HG03108 (cell line): ENCODE data around the gene TTYH3.

Experiments
- ATAC-seq: cut with Tn5 transposase; IDR thresholded peaks from one replicate; pipeline ENCODE4 v1.9.1; 2021; ENCODE audit warnings: moderate library complexity; ENCODE audit not compliant: unreplicated experiment

TTYH3 gene

DNA sequence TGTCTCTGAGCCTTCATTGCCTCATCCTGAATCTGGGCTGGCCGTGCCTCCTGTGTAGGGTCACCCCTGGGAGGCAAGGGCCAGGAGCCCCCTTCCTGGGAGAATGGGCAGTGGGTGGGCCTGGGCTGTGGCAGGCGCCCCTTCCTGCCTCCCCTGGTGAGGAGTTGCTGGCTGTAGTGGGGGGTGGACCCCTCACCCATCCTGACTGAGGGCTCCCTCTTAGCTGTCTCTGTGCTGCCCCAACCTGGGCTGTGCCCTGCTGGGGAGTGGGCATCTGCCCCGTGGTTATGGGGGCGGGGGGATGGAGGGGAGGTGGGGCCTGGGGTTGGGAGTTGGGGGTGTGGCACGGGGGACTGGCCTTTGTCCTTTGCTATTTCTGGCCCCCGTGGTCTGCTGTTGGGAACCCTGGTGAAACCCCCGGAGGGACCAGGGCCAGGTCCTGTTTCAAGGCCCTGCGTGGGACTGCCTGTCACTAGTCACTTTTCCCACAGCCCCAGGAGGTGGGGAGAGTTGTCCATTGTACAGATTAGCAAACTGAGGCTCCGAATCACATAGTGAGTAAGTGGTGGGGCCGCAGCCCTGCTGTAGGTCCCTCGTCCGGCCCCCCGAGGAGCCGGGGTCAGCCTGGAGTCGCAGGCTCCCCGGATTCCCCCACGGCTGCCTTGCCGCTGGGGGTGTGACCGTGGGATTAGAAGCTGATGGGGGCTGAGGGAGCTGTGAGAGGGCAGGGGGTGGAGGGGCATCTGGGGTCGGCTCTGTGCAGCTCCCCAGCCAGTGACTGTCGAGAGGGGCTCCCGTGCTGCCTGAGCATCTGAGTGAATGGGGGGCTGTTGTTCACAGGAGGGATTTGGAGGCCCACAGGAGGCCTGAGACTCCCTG, 2.7 kb downstream of the TTYH3 start:
- ATAC-seq, result no peak

DNA sequence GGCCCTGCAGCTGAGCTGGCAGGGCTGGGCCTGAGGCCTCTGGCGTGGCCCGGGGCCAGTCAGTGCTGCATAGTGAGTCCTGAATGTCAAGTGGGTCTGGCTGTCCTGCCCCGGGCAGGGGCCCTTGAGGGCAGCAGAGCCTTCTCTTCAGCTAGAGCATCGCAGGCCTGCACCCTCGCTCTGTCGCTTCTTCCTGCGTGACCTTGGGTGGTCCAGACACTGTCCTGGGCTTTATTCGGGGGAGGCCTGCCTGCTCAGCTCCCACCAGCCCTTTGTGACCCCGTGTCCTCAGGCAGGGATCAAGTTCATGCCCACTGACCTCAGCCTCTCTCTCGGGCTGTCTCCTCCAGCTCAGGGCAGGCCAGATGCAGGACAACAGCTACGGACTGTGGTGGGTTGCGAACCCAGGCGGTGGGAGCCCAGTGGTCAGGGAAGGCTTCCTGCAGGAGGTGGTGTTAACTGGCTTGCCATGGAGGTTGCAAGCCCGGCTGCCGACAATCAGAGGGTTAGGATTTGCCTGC, 3.4 kb downstream of the TTYH3 start:
- ATAC-seq, result no peak

DNA sequence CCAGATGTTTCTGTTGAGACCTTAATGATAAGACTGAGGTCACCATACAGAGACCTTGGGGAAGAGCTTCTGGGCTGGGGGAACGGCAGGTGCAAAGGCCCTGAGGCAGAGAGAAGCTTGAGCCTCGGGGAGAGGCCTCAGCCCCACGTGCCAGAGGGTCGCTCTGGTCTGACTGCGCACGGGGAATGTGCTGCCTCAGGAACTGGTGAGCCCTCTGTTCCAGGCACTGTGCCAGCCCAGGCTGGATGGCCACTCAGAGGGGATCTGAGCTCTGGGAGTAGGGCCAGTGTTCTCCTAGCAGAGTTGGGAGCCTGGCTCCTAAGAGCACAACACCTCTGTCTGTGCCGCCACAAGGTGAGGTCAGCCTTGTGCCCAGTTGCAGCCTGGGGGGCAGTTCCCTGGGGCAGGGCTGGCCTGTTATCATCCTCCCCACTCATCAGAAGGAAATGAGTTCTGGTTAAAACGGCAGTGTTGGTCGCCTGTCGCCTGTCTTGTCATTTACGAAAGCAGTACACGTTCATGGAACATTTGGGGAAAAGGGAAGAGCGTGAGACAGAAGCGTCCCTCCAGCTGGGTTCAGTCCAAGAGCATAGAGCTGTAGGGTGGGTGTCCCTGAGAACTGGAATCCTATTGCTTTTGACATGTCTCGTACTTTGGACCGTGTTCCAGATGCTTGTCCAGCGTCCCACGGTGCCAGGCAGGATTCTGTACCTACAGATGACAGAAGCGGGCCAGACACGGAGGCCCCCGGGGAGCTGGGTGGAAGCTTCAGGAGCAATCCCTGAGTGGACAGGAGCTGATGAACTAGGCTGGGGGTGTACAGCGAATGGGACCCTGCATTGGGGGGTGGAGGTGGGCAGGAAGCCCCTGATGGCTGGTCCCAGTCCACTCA, 4.3 kb downstream of the TTYH3 start:
- ATAC-seq, result no peak

DNA sequence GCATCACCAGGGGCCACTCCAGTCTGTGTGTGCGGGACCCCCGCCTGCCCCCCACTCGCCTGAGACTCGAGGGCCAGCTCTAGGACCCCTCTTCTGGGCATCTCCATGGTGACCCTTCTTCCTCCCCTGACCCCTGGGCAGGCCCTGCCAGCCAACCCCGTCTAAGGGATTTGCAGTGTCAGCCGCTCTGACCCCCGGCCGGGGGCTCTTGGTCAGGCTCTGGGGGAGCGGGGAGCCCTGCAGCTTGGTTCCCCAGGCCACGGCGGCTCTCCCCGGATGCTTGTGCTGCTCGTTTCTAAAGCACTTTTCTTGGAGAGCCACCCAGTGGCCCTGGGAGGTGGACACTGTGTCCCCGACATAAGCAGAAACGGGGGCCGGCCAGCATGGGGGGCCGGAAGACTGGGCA, 5.3 kb downstream of the TTYH3 start:
- ATAC-seq, result no peak

DNA sequence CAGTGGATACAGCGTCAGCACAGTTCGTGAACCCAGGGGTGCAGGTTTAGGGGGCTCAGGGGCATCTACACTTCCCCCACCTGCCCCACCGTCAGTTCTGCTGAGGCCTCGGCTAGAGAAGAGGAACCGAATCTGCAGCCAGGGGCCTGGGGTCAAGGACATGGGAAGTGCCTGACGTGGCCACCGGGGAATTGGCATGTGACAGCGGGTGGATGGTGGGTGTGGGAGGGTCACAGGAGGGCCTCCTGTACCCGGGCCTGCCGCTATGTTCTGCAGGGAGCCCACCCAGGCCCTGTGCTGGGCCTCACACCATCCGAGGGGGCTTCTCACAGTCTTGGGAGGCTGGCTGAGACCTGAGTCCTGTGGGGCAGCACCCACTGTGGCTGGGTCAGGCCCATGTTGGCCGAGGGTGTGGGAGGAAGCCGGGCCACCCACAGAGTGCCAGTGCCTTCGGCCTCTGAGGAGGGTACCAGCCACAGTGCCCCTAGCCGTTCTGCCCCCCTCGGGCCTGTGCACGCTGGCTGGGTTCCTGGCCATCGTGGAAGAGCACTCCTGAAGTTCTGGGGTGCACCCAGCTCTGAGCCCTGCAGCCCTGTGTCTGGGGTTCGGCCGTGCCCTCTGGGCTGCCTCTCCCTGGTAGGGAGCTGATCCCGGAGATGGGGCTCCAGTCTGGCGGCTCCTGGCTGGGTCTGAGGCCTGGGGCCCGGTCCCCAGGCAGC, 5.9 kb downstream of the TTYH3 start:
- peak; percentile 37 for ATAC-seq

DNA sequence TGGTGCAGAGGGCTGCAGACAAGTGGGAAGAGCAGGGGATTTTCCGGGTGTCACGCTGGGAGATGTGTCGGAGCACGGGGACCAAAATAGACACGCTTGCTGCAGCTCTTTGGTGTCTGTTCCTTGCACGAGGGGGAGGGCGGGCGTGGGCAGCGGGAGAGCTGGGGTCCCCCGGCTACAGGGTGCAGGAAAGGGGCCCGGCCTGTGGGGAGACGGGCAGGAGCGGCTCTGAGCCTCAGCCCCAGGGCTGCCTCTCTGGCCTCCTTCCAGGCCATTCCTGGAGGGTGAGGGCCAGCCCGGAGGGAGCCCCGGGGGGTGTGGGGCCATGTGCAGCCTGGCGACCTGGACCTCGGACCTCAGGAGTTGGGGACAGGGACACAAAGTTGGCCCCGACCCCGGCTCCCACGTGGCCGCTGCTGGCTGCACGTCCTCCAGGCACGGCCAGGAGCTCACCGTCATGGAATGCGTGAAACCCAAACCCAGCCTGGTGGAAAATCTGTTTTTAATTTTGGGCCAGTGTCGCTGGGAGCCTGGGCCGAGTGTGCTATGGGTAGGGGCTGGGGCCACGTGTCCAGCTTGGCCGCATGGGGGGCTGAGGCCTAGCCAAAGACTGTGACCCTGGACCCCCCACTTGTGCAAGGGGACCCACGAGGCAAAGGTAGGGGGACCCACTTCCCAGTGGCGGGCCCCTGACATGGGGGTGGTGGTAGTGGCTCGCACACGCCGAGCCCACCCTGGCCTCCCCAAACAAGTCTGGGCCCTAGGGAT, 6.6 kb downstream of the TTYH3 start:
- ATAC-seq, result no peak

DNA sequence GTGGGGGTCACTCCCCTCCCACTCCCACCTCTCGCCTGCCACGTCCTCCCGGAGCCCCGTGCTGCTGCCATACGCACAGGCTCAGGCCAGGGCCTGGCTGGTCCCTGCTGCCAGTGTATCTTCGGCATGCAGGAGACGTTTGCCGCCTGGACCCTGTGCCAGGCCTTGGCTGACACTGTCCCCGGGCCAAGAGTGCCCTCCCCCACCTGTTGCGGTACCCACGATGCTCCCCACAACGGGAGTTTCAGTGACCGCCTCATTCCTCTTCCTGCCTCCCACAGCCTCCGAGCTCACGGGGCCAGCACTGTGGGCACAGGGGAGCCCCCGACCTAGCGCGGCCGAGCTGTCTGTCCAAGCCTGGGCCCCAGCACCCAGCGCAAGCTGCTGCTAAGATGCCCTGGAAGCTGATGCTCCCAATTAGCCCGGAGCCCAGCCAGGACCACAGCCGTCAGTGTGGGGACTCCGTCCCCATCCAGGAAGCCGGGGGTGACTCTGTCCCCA, 7.4 kb downstream of the TTYH3 start:
- ATAC-seq, result no peak

DNA sequence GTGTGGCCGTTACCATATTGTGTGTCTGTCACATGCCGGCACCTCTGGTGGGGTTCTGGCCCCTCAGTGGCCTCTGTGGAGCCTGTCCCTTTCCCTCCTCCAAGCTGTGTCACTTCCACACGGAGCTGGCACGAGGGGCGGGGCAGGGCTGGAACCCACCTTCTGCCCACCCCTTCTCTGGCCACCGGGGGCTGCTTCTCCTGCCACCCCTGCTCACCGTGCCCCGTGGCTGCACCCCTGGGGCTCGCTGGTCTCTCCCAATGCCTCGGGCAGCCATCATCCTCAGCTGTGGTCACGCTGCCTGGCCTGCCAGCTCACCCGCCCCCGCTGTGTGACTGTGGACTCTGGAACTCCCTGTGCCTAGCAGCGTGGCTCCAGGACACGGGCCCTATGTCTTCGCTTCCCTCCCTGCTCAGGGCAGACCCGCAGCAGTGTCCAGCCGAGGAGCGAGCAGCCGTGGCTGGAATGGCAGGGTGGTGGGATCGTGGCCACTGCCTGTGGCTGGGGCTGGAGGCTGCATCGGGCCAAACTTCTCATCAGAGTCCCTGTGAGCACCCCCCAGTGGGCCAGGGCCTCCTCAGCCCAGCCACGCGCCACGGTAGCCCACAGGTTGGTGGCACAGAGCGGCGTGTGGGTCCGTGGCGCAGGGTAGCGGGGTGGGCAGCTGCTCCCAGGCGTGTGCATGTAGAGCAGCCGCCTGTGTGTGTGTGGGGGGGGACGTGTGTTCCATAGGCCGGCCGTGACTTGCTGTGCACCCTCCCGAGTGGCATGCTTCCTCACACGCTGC, 8.1 kb downstream of the TTYH3 start:
- no peak for ATAC-seq

DNA sequence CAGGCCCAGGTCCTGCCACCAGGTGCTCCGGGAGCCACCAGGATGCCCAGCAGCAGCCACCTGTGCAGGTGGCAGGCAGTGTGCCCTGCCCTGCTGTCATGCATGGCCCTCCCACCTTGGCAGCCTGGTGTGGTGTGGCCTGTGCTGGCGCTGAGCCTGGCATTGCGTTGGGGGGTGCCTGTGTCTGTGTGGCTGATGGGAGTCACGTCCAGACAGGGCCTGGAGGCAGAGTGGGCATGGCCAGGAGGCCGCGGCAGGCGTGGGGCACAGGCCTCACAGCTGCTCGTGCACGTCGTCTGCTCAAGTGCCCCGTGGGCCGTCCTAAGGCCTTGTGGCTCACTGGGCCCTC, 8.7 kb downstream of the TTYH3 start:
- no peak for ATAC-seq

DNA sequence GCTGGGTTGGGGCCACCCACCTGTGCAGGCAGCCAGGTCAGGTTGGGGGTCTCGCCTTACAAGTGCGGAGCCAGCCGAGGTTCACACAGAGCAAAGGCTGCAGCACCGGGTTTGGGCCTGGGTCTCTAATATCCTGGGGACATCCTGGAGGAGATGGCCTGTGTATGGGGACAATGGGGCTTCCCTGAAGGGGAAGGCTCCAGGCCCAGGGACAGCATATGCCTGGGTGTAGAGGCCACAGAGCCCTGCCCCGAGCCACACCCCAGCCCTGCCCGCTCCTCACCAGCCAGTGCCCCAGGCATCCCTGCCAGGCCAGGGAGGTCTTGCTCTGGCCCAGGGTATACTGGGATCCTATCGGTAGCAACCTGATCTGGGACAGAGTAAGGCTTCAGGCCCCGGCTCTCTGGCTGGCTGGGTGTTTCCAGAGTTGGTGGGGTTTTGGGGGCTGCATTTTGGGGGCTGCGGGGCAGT, 9.1 kb downstream of the TTYH3 start:
- no peak for ATAC-seq

DNA sequence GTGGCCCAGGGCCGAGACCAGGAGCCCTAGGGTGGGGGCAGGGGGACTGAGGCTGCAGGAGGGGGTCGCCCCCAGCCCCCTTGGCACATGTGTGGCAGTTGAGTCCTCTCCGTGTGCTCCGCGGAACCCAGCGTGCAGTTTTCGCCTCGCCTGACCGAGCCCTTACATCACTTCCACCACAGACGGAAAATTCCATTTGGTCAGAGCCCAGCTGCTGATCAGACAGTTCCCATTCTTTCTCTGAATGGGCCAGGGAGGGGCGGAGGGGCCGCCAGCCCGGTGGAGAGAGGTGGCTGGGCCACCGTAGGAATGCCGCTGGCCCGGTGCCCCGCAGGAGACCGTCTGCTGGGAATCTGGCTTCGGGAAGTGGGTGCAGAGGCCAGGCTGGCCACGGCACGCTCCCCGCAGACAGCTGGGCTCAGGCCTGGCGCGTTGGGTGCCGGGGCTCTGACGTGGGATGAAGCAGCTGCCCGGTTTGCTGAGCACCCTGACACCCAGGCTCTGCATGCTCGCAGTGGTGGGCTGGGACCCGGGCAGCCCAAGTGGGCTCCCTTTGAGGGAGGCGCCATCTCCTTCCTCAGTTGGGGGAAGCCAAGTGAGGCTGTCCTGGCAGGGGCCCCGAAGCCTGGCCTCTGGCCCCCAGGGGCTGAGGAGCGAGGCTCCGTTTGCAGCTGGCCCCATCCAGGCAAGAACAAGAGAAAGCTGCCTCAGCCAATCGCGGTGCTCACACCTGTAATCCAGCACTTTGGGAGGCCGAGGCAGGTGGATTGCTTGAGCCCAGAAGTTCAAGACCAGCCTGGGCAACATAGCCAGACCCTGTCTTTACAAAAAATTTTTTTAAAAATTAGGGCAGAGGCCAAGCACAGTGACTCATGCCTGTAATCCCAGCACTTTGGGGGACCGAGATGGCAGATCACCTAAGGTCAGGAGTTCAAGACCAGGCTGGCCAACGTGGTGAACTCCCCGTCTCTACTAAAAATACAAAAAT, 9.9 kb downstream of the TTYH3 start:
- no peak for ATAC-seq

DNA sequence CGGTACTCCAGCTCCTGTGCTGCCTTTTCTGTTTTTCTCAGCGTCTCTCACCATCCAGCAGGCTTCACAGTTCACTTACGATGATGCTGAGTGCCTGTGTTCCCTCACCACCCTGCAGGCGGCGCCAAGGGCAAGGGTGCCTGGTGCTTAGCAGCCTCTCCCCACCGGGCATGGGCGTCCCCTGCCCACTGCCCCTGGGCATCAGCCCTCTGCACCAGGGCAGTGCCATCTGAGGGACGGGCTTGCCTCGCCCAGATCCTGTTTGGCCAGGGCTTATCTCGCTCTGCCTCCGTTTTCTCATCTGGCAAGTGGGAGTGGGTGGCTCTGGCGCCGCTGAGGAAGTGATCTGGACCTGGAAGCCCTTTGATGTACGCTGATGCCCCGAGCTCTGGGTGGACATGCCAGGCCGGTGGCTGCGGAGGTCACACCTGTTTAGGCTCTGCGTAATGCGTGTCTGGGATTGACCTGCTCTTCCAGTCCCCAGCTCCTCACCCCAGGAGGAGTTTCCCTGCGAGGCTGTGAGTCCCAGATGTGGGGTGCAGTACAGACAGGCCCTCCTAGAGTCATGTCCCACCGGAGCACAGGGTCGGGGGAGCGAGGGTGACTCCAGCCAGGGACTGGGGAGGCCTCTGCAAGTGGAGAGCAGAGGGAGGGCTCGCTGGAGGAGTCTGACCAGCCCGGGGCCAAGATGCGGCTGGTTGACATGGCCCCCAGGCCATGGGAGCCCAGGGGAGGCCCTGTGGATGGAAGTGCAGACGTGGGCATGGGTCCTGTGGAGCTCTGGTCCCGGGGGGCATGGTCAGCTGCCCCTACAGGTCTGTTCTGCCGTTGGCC, 11.8 kb downstream of the TTYH3 start:
- ATAC-seq, result no peak

DNA sequence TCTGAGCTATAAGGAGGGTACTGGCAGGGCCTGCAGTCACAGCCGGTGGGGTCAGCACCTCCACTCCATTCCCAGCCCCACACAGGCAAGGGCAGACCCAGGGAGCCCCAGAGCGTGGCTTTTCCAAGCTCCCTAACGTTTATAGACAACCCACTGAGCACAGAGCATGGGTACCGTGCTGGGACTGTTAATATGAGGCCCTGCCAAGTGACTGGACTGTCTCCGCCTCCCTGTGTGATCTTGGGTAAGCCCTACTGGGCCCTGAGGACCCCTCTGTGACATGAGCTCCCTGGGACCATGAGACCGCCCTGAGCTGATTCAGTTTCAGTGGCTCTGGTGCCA, 12.4 kb downstream of the TTYH3 start:
- no peak for ATAC-seq

DNA sequence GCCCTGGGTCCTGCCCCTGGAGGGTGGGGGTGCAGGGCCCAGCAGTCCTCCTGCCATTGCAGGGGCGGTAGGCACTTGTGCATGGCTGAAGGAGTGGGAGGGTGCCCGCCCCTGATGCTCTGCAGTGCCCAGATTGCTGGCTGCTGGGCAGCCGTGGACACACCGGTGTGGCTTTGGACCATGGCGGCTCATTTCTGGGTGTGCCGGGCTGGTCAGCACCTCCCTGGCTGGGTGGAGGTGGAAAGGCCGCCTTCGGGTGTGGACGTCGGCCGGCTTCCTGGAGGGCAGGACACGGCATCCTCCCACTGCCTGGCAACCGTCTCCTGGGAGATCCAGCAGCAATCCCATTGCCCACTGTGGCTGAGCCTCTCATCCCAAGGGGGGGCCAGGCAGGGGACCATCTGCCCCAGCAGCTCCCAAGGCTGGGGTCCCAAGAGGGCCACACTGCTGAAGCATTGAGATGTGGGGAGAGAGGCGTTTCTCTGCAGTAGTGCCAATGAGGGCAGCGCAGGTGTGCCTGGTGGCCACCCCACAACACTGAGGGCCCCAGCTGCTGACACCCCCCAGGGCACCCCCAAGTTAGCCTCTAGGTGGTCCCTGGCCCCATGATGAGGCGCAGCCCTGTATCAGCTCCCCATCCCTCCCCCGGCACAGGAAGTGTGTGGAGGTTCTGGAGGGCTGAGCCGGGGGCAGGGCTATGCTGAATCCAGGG, 12.9 kb downstream of the TTYH3 start:
- ATAC-seq, result peak; percentile 32

DNA sequence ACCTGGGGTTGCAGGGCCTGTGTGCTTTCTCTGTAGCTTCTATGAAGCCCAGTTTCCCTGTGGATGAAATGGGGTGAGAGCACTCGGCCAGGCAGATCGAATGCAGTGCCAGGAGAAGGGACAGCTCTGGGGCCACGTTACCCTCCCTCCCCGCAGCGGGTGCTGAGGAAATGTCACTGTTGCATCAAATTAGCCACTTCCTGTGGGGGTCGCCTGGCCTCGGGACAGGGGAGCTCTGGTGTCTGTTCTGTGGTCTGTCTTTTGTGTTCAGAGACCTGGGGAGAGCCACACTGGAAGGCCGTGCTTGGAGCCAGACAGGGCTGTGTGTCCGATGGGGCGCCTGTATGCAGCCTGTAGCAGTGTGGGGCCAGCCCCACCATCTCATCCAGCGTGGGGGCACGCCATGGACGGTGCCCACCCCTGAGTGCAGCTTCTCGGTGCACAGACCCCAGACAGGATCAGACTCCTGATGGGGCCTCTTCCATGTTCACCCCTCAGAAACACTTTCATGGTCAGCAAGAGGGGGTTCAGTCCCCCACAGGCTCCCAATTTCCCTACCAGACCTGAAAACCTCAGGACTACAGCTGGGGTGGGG, 13.6 kb downstream of the TTYH3 start:
- peak; percentile 53 for ATAC-seq

DNA sequence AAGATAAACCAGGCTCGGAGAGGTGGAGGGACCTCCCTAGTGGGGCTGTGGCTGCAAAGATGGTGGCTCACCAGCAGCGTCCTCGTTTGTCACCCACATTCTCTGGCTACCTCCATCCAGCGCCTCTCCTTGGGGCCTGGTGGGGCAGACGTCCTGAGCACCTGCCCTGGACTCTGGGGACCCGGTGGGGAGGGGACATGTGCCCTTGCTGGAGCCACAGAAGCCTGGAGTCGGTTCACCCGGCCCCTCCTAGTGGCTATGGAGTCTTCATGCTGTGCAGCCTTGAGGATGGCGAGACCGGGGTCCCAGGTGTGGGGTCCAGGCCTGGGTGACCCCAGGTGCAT, 14.5 kb downstream of the TTYH3 start:
- ATAC-seq, result no peak
